Cerebellar nuclear complex (tissue), 1 donor: ENCODE results near the gene PLEKHN1.

Experiments used
- DNase-seq, 2 experiments: peaks; one replicate each; lab custom pipeline; 2025; lab: John Stamatoyannopoulos, UW

Gene PLEKHN1

DNA sequence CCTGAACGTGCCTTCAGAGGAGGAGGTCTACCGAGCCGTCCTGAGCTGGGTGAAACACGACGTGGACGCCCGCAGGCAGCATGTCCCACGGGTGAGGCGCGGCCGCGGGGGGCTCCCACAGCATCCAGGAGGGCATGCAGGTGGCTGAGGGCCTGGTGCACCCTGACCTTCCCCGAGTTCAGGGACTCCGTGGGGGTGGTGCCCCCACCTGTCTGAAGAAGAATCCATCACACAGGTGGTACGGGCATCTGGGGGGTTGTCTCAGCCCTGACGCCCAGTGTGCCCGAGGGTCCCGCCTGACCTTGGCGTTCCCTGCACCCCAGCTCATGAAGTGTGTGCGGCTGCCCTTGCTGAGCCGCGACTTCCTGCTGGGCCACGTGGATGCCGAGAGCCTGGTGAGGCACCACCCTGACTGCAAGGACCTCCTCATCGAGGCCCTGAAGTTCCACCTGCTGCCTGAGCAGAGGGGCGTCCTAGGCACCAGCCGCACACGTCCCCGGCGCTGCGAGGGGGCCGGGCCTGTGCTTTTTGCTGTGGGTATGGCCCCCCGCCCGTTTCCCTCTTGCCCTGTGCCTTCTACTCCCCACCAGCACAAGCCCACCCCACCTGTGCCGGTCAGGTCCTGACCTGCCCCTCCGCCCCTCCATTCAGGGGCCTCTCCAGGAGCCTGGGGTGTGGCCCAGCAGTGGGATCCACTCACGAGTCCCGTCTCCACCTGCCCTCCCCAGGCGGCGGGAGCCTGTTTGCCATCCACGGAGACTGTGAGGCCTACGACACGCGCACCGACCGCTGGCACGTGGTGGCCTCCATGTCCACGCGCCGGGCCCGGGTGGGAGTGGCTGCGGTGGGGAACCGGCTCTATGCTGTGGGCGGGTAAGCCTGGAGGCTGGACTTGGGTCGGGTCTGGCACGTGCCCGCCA is 3.6 kb upstream of the PLEKHN1 start:
- DNase-seq: no peak

GRCh38 chr1:963301-963651 is 3.0 kb upstream of the PLEKHN1 start:
- no peak for DNase-seq

- DNase-seq: no peak
Measured at GRCh38 chr1:963746-964525, 2.3 kb upstream of the PLEKHN1 start.

DNA sequence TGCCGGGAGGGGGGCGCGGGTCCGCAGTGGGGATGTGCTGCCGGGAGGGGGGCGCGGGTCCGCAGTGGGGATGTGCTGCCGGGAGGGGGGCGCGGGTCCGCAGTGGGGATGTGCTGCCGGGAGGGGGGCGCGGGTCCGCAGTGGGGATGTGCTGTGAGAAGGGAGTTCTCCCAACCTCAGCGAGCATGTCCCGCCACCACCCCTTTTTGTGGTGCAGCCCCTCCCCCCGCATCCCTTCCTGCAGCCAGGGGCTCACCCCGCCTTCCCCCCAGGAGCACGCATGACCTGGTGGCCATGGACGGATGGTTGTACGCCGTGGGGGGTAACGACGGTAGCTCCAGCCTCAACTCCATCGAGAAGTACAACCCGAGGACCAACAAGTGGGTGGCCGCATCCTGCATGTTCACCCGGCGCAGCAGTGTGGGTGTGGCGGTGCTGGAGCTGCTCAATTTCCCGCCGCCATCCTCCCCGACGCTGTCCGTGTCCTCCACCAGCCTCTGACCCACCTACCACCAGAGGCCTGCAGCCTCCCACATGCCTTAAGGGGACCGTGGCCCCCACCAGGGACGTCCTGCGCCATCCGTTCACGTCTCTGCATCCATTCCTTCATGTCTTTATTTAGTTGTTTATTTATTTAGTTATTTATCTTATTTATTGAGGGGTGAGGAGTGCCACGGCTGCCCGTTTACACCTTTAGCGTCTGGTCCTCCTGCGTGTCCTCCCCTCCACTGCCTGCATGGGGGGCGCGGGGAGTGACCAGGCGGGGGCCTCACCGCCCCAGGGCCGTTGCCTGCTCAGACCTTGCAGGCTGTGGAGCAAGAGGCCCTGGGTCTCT is 1.4 kb upstream of the PLEKHN1 start:
- no peak for DNase-seq

DNA sequence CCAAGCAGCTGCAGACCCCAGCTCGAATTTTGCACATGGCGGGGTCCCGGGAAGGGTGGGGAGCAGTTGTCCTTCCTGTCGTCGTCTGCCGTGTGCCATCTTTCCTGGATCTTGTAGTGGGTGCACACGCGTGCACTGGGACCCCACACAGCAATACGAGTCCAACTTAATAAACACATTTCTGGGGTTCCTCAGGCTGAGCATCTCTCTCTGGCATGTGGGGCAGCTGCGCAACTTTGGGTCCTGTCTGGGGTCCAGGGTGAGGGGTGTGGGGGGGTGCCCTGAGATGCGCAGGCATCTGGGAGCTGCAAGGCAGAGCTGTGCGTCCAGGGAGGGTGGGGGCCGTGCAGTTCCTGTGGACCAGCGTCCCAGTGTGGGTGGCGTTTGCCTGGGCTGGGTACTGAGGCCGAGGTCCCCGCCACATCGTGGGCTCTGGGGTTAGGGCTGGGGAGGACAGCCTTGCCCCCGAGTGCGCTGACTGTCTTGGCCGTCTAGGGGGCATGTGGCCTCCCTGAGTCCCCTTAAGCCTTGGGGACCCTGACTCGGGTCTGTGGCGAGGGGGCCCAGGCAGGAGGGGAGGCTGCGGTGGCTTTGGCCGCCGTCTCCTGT is 652 bp upstream of the PLEKHN1 start:
- no peak for DNase-seq

DNA sequence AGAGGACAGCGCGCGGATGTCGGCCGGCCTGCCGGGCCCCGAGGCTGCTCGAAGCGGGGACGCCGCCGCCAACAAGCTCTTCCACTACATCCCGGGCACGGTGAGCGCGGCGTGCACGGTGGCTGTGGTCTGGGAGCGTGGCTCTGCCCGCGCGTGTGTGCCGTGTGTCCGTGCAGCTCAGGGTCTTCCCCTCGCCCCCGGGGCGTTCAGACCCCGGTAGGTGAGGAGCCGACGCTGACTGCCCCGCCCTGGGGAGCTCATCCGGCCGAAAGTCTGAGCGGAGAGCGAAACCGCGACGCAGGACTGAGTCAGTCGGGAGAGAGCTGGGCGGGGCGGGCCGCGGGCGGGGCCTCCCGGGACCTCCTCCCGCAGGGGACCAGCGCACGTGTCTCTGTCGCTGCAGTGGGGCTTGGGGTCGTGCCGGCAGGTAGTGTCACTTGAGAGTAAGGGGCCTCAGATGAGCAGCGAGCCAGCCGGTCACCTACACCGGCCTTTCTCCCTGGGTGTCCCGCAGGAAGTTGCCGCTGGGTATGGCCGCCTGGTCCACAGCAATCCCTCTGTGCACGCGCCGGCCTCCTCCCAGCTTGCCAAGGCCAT is 520 bp downstream of the PLEKHN1 start:
- DNase-seq: no peak

- DNase-seq: no peak
Measured at GRCh38 chr1:967466-968343, 1.4 kb downstream of the PLEKHN1 start.

- no peak for DNase-seq
Measured at GRCh38 chr1:969260-969855, 3.1 kb downstream of the PLEKHN1 start.

DNA sequence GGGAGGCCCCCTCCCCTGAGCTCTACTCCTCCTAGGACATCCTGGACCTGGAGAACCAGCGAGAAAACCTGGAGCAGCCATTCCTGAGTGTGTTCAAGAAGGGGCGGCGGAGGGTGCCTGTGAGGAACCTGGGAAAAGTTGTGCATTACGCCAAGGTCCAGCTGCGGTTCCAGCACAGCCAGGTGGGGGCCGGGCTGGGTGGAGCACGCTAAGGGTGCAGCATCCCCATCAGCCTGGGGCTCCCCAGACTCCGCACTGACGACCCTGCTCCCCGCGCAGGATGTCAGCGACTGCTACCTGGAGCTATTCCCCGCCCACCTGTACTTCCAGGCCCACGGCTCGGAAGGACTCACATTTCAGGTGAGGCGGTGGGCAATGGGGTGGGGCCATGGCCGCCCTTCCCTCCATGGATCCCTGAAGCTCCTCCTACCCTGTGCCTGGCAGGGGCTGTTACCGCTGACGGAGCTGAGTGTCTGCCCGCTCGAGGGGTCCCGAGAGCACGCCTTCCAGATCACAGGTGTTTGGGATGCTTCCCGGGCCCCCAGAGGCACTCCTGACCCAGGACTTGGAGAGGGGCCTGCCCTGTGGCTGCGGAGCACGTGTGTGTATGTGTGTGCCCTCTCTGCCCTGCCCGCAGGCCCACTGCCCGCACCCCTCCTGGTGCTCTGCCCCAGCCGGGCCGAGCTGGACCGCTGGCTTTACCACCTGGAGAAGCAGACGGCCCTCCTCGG is 4.1 kb downstream of the PLEKHN1 start:
- no peak for DNase-seq

DNA sequence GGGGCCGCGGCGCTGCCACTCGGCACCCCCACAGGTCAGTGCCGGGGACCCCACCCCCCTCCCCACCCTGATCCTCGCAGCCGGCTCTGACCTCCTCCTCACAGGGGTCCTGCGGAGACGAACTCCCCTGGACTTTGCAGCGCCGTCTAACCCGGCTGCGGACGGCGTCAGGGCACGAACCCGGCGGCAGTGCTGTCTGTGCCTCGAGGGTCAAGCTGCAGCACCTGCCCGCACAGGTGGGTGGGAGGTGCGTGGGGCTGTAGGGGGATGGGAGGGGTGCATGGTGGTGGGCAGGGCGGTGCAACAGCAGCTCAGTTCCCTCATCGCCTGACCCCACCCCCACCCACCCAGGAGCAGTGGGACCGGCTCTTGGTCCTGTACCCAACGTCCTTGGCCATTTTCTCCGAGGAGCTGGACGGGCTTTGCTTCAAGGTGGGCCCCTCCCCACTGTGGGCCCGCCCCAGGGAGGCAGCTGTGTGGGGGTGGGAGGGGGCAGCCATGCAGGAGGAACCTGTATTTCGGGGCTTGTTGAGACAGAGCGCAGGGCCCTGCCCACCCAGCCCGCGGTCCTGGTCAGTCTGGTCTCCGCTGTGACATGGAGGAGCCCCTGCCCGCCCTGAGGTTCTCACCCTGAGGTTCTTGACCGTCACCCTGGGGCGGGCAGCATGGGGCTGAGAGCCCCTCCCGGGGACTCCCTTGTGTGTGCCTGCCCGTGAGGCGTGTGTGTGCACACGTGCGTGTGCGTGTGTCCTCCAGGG is 4.9 kb downstream of the PLEKHN1 start:
- no peak for DNase-seq

GRCh38 chr1:971751-972506 is 5.6 kb downstream of the PLEKHN1 start:
- no peak for DNase-seq

- no peak for DNase-seq
Measured at GRCh38 chr1:972726-973458, 6.6 kb downstream of the PLEKHN1 start.

DNA sequence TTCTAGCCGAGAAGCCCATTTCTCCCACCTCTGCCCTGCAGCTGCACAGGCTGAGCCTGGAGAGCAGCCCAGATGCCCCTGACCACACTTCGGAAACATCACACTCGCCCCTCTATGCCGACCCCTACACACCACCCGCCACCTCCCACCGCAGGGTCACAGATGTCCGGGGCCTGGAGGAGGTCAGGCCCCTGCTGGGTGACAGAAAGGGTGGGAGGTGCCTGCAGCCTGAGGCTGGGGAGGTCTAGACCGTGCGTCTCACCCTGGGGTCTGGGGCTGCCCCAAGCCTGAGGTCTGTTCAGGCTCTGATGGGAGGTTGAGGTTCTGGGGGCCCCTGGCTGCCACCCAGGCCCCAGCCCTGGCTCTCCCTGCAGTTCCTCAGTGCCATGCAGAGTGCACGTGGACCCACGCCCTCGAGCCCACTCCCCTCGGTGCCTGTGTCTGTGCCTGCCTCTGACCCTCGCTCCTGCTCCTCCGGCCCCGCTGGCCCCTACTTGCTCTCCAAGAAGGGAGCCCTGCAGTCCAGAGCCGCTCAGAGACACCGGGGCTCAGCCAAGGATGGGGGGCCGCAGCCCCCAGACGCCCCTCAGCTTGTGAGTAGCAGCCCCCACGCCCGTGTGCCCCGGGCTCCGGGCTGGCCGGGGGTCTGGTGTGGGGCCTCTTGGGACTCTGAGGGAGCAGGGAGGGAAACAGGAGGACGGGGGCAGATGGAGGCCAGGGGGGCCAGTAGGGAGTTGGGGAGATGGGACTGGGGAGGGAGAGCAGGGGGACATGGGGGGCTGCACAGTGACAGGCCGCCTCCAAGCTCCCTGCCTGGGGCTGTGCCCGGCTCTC is 7.4 kb downstream of the PLEKHN1 start:
- DNase-seq: no peak

GRCh38 chr1:974293-974640 is 8.0 kb downstream of the PLEKHN1 start:
- no peak for DNase-seq

GRCh38 chr1:974687-975328 is 8.5 kb downstream of the PLEKHN1 start:
- no peak for DNase-seq

DNA sequence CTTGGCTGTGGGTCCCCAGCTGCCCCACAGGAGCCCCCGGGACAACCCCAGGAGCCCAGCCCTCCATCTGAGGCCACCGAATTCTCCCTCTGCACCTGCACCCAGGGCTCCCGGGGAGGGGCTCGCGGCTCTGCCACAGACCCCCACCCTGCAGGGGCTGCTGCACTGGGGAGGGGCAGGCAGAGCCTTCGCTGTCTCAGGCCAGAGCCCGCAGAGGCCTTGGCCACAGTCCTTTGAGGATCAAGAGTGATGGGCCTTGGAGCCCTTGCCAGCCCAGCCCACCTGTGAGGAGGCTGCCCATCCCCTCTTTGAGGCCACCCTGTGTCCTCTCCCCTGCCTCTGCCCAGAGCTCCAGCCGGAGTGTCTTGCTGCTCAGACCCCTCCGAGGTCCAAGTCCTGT is 9.1 kb downstream of the PLEKHN1 start:
- no peak for DNase-seq
